Measurements from ENCODE around the gene CYTIP.

CYTIP gene

GRCh38 chr2:157432475-157433106, 11.3 kb downstream of the CYTIP start:
- no peaks in the 10 kb centered on the region for H3K9me3 ChIP-seq (ENCODE audit: control insufficient read depth, low read length)
- no peak overlapping the region for H3K4me3 ChIP-seq (ENCODE audit: low read length)
- H3K36me3 ChIP-seq (ENCODE audit: control insufficient read depth, insufficient read depth, low read length): peaks cover 19% of the 10 kb centered on the region
- H3K9ac ChIP-seq (ENCODE audit: low read length): no peak overlapping the region
- no peaks in the 10 kb centered on the region for H3K27me3 ChIP-seq (ENCODE audit: control insufficient read depth, insufficient read depth, low read length)
- peaks cover 34% of the 10 kb centered on the region for H3K4me1 ChIP-seq (ENCODE audit: control insufficient read depth, insufficient read depth, low read length)

DNA sequence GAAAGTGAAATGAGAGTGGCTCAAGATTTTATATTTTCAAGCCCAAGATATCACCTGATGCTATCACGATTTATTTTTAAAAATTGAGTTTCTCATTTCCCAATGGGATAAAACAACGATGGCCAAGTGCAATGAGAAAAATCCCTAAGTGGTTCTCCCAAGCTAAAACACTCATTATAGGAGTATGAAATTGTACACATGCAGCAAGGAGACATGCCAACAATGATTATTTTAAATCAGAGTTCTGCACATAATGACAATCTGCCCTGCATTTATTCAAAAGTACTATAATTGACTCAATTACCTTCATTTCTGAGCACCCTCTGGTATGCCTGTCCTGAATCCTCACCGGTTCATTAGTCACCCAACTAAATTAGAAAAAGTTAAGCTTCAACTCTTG, 12.7 kb downstream of the CYTIP start:
- Histone ChIP-seq H3K4me1 (ENCODE audit: control insufficient read depth, insufficient read depth, low read length) (peaks cover 34% of the 10 kb centered on the region), H3K27me3 (ENCODE audit: control insufficient read depth, insufficient read depth, low read length) (no peaks in the 10 kb centered on the region), H3K36me3 (ENCODE audit: control insufficient read depth, insufficient read depth, low read length) (peaks cover 19% of the 10 kb centered on the region), H3K9ac (ENCODE audit: low read length) (no peak overlapping the region), H3K9me3 (ENCODE audit: control insufficient read depth, low read length) (no peaks in the 10 kb centered on the region), H3K4me3 (ENCODE audit: low read length) (no peak overlapping the region)

DNA sequence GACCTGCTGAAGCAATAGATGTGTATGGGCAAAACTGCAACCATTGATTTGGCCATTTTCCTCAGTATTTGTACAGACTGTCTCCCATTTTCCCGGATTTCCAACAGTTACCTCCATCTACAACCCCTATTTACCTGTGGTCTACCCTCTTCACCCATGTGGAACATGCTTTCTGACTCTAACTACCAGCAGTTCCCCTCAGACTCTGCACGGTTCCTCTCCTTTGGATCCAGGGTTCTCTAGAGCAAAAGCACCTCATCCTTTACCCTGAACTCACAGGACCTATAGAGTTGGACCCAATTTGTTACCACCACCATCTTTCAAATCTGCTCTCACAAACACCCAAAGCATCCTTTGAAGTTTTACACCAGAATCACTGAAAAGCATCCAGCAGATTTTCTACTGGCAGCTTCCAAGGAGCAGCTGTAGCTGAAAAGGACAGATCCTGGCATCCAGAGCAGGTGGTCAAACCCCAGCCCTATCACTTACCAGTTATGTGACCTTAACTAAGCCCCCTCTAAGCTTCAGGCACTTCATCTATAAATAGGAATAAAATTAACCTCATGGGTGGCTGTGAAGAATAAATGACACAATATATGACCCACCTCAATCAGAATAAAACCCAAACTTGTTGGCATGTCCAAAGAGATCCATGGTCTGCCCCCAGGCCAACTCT, 15.3 kb downstream of the CYTIP start:
- Histone ChIP-seq H3K9ac (ENCODE audit: low read length) (no peak overlapping the region), H3K36me3 (ENCODE audit: control insufficient read depth, insufficient read depth, low read length) (peaks cover 19% of the 10 kb centered on the region), H3K4me1 (ENCODE audit: control insufficient read depth, insufficient read depth, low read length) (peaks cover 15% of the 10 kb centered on the region)

DNA sequence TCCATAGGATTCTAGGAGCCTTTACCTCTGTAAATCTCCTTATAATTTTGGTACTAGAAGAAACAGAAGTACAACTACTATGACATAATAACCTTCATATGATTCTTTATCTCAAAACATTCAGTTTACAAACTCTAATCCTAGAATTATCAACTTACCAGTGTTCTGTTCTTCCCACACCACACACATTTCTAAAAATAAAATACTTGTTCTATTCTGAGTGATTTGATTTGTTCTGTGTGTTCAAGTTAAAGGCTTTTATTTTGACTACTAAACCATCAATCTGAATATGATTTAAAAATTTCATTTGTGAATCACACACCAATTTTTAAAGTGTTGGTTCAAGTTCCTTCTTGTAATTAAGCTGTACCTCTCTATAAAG, 16.0 kb downstream of the CYTIP start:
- H3K36me3 ChIP-seq (ENCODE audit: control insufficient read depth, insufficient read depth, low read length): peaks cover 19% of the 10 kb centered on the region
- no peaks in the 10 kb centered on the region for H3K9me3 ChIP-seq (ENCODE audit: control insufficient read depth, low read length)
- no peaks in the 10 kb centered on the region for H3K27me3 ChIP-seq (ENCODE audit: control insufficient read depth, insufficient read depth, low read length)
- no peak overlapping the region for H3K9ac ChIP-seq (ENCODE audit: low read length)
- H3K4me3 ChIP-seq (ENCODE audit: low read length): no peak overlapping the region
- H3K4me1 ChIP-seq (ENCODE audit: control insufficient read depth, insufficient read depth, low read length): peaks cover 7% of the 10 kb centered on the region

More for the DNA sequence above, 15.3 kb downstream of the CYTIP start:
- H3K9me3 ChIP-seq (ENCODE audit: control insufficient read depth, low read length): no peaks in the 10 kb centered on the region
- no peak overlapping the region for H3K4me3 ChIP-seq (ENCODE audit: low read length)
- H3K27me3 ChIP-seq (ENCODE audit: control insufficient read depth, insufficient read depth, low read length): no peaks in the 10 kb centered on the region

DNA sequence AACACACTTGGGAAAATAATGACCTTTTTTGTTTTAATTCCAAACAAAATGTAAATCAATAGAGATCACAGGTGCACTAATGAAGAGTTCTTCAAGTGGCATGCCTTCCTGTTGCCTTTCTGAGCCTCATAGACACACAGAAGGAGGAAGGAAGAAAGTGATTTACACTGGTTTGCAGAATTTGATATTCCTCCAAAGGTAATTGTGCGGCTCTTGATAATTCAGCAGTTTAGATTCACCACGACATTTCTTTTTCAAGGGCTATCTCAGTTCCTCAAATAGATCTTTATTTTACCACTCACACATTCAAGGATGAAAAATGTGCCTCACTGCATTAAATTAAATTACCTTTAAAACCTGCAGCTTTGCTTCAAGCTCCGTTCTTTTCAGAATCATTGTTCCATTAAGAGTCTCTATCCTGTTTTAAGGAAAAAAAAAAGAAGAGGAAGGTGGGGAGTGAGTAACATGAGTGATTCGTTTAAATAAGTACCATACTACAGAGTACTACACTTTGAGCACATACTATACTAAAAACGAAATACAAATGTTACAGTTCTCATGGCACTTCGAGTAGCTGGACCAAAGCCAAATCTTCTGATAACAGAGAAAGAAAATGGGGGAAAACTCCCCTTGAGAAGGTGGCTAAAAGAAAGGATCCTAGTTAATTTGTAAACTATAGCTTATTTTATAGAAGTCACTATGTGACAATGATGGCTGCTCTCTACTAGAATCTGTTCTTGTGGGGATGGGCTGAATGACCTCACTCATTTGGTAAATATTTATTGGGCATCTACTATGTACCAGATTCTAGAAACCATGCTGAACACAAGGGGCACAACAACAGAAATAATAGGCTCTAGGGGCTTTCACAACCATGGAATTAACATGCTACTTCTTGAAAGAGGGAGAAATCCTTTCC, 16.6 kb downstream of the CYTIP start:
- H3K9me3 ChIP-seq (ENCODE audit: control insufficient read depth, low read length): no peaks in the 10 kb centered on the region
- H3K36me3 ChIP-seq (ENCODE audit: control insufficient read depth, insufficient read depth, low read length): peaks cover 16% of the 10 kb centered on the region
- H3K4me3 ChIP-seq (ENCODE audit: low read length): no peak overlapping the region
- H3K9ac ChIP-seq (ENCODE audit: low read length): no peak overlapping the region
- peaks cover under 1% of the 10 kb centered on the region for H3K4me1 ChIP-seq (ENCODE audit: control insufficient read depth, insufficient read depth, low read length)
- H3K27me3 ChIP-seq (ENCODE audit: control insufficient read depth, insufficient read depth, low read length): no peaks in the 10 kb centered on the region

GRCh38 chr2:157426477-157426994, 17.4 kb downstream of the CYTIP start:
- Histone ChIP-seq H3K9ac (ENCODE audit: low read length) (no peak overlapping the region), H3K4me1 (ENCODE audit: control insufficient read depth, insufficient read depth, low read length) (no peaks in the 10 kb centered on the region), H3K9me3 (ENCODE audit: control insufficient read depth, low read length) (no peaks in the 10 kb centered on the region), H3K4me3 (ENCODE audit: low read length) (no peak overlapping the region), H3K36me3 (ENCODE audit: control insufficient read depth, insufficient read depth, low read length) (peaks cover 16% of the 10 kb centered on the region), H3K27me3 (ENCODE audit: control insufficient read depth, insufficient read depth, low read length) (no peaks in the 10 kb centered on the region)

DNA sequence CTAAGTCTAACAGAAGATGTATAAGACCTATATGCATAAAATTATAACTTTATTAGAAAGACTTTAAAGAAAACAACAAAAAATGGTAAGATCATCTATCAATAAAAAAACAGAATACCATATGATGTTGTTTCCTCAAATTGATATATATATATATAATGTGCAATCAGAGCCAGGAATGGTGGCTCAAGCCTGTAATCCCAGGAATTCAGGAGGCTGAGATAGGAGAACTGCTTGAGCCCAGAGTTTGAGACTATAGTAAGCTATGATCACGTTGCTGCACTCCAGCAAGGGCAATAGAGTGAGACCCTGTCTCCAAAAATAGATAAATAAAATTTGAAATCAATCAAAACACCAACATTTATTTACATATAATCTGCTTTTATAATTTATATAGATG, 19.5 kb downstream of the CYTIP start:
- Histone ChIP-seq H3K27me3 (ENCODE audit: control insufficient read depth, insufficient read depth, low read length) (no peaks in the 10 kb centered on the region), H3K9me3 (ENCODE audit: control insufficient read depth, low read length) (no peaks in the 10 kb centered on the region), H3K9ac (ENCODE audit: low read length) (no peak overlapping the region), H3K4me1 (ENCODE audit: control insufficient read depth, insufficient read depth, low read length) (no peaks in the 10 kb centered on the region), H3K4me3 (ENCODE audit: low read length) (no peak overlapping the region), H3K36me3 (ENCODE audit: control insufficient read depth, insufficient read depth, low read length) (peaks cover 15% of the 10 kb centered on the region)

- H3K4me3 ChIP-seq (ENCODE audit: low read length): no peak overlapping the region
- no peaks in the 10 kb centered on the region for H3K36me3 ChIP-seq (ENCODE audit: control insufficient read depth, insufficient read depth, low read length)
- H3K9me3 ChIP-seq (ENCODE audit: control insufficient read depth, low read length): no peaks in the 10 kb centered on the region
- no peak overlapping the region for H3K9ac ChIP-seq (ENCODE audit: low read length)
- peaks cover 8% of the 10 kb centered on the region for H3K4me1 ChIP-seq (ENCODE audit: control insufficient read depth, insufficient read depth, low read length)
- H3K27me3 ChIP-seq (ENCODE audit: control insufficient read depth, insufficient read depth, low read length): no peaks in the 10 kb centered on the region
These were observed 21.9 kb downstream of the CYTIP start for GRCh38 chr2:157421964-157422363.

GRCh38 chr2:157421331-157421944, 22.5 kb downstream of the CYTIP start:
- Histone ChIP-seq H3K27me3 (ENCODE audit: control insufficient read depth, insufficient read depth, low read length) (no peaks in the 10 kb centered on the region), H3K4me3 (ENCODE audit: low read length) (no peak overlapping the region), H3K36me3 (ENCODE audit: control insufficient read depth, insufficient read depth, low read length) (no peaks in the 10 kb centered on the region), H3K9me3 (ENCODE audit: control insufficient read depth, low read length) (no peaks in the 10 kb centered on the region), H3K9ac (ENCODE audit: low read length) (no peak overlapping the region), H3K4me1 (ENCODE audit: control insufficient read depth, insufficient read depth, low read length) (peaks cover 8% of the 10 kb centered on the region)

- no peaks in the 10 kb centered on the region for H3K36me3 ChIP-seq (ENCODE audit: control insufficient read depth, insufficient read depth, low read length)
- no peaks in the 10 kb centered on the region for H3K9me3 ChIP-seq (ENCODE audit: control insufficient read depth, low read length)
- no peak overlapping the region for H3K4me3 ChIP-seq (ENCODE audit: low read length)
- H3K4me1 ChIP-seq (ENCODE audit: control insufficient read depth, insufficient read depth, low read length): peaks cover 9% of the 10 kb centered on the region
- H3K27me3 ChIP-seq (ENCODE audit: control insufficient read depth, insufficient read depth, low read length): no peaks in the 10 kb centered on the region
- no peak overlapping the region for H3K9ac ChIP-seq (ENCODE audit: low read length)
These were observed 23.0 kb downstream of the CYTIP start for GRCh38 chr2:157420771-157421323.

GRCh38 chr2:157419031-157419575, 24.8 kb downstream of the CYTIP start:
- no peak overlapping the region for H3K4me3 ChIP-seq (ENCODE audit: low read length)
- H3K4me1 ChIP-seq (ENCODE audit: control insufficient read depth, insufficient read depth, low read length): peaks cover 14% of the 10 kb centered on the region
- H3K9me3 ChIP-seq (ENCODE audit: control insufficient read depth, low read length): no peaks in the 10 kb centered on the region
- H3K9ac ChIP-seq (ENCODE audit: low read length): no peak overlapping the region
- no peaks in the 10 kb centered on the region for H3K36me3 ChIP-seq (ENCODE audit: control insufficient read depth, insufficient read depth, low read length)
- H3K27me3 ChIP-seq (ENCODE audit: control insufficient read depth, insufficient read depth, low read length): no peaks in the 10 kb centered on the region

All from mucosa of stomach (tissue), 1 donor.